ENCODE results near the gene OPRM1. TPM values are rescaled to one million over a fixed set of nuclear protein-coding genes. Genes with fewer than 3 reads are reported as not detected.
"Not testable (repeated sequence)": the region's sequence is repeated elsewhere in the genome, so short reads cannot be mapped to it uniquely, and the experiment has no call there.

The OPRM1 gene
- total RNA-seq, 1 donor from 2014 or later, result not detected

DNA sequence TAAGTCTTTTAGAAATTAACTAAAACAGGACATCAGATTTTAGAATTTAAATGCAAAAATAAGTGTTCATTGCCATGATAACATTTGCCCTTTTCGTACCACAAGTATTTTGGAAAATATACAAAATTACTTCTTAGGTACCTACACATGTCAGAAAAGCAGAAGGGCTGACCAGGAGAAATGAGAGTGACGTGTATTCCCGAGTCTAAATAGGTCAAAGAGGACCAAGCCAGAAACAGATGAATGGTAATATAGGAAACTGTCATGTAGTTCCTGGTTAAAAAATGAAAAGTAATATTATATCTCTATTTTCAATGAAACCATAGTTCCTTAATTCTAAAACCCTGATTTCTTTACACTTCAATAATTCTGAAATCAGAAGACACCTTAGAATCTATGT, 191.4 kb downstream of the OPRM1 start:
- intact Hi-C loops (cut with micrococcal nuclease), result no loop called here
- no peak for DNase-seq
- no peak for ATAC-seq

DNA sequence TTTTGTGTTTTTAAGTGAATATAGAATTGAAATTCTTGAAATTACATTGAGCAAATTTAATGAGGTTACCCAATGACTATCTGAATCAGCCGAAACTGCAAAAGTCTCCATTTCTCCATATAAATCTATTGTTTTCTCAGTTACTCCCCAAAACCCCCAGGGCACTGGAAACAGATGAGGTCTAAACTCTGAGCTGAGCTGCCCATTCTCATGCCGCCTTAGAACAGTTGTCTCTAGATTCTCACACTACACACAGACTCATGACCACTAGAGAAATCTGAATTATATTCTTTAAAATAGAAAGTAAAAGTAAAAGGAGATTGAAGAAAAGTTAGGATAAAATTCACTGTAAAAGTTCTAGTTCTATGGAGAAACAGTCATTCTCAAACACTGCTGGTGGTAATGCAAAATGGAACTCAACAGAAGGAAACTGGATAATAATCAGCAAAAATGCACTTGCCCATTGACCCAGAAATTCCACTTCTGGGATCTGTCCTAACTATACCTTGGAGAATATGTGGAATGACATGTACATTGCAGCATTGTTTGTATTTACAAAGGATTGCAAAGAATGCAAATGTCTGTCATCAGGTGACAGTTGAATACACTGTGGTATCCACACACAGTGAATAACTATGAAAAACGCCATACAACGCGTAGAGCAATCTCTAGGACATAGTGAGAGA, 192.0 kb downstream of the OPRM1 start:
- intact Hi-C loops (cut with micrococcal nuclease), result no loop called here
- DNase-seq (no peak), ATAC-seq (no peak)

GRCh38 chr6:154232013-154232910, 193.2 kb downstream of the OPRM1 start:
- DNase-seq (no peak), ATAC-seq (no peak)
- intact Hi-C loops (cut with micrococcal nuclease), result no loop called here

DNA sequence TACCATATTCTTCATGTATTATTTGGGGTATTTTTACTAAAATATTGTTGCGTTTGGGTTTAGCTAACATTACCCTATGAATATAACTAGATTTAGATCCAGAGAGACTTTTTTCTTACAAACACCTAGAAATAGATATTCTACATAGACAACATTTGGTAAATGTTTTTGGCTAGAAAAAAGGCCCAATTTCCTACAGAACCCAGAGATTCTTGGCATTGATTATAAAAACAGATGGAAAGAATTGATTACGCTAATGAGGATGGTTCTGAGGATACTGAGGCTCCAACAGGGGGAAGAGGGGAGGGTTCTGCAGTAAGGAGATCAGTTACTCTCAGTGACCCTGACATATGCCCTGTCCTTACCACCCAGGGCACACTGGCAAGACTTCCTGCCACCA, 194.3 kb downstream of the OPRM1 start:
- ATAC-seq, result no peak
- no peak for DNase-seq
- intact Hi-C loops (cut with micrococcal nuclease), result no loop called here

GRCh38 chr6:154234019-154234772, 195.2 kb downstream of the OPRM1 start:
- intact Hi-C loops (cut with micrococcal nuclease), result no loop called here
- DNase-seq (no peak), ATAC-seq (no peak)

DNA sequence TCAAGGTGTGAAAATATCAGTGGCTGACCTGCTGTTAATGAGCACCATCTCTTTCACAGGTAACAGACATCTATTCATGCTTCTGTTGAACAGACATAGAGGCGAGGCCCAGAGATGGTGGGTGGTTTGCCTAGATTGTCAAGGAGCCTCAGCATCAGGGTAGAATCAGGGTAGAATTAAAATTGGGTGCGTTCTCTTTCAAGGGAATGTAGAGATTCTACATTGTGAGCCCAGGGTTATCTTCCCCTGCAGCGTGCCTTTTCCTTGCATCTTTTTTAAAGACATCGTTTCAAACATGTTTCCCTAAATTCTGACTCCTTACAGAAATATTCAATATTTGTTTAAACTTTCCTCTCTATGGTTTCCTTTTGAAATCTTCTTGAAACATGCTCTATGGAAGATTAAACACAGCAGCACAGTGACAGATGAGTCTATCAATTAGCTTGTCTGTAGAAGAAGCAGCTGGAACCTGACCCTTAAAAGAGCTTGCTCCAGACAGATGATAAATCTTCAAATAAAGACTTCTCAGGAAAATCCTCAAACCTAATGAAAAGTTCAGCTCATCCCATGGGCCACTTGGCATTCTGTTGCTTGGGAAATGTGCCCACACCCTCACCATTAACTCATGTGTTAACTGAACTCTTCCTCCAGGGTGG, 197.7 kb downstream of the OPRM1 start:
- intact Hi-C loops (cut with micrococcal nuclease), result no loop called here
- ATAC-seq, result no peak

GRCh38 chr6:154238831-154239230, 199.8 kb downstream of the OPRM1 start:
- DNase-seq (no peak), ATAC-seq (no peak)
- intact Hi-C loops (cut with micrococcal nuclease), result no loop called here

More for the DNA sequence above, 197.7 kb downstream of the OPRM1 start:
- no peak for DNase-seq

GRCh38 chr6:154239392-154239791, 200.4 kb downstream of the OPRM1 start:
- intact Hi-C loops (cut with micrococcal nuclease), result no loop called here
- DNase-seq, result no peak
- ATAC-seq, result no peak

- ATAC-seq; intact Hi-C loops (cut with micrococcal nuclease); DNase-seq: not testable (repeated sequence)
These were observed 202.0 kb downstream of the OPRM1 start for GRCh38 chr6:154241061-154241460.

DNA sequence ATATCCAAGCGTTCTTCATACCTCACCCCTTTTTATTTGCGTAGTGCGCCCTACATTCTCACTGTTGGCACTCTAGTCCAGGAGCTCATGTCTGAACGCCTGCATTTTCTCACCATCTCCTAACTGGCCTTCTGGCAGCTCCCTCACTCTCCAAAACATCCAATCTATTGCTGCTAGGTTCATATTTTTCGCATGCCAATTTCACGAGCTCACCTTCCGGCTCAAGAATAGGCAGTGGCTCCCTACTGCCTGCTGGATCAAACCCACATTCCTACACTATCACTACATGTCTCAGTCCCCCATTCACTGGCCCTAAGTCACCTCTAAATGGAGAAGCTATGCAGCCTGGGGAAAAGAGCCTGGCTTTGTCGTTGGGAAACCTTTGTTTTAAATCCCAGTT, 202.5 kb downstream of the OPRM1 start:
- DNase-seq, result no peak
- ATAC-seq, result peak; percentile 22
- intact Hi-C loops (cut with micrococcal nuclease), result no loop called here

DNA sequence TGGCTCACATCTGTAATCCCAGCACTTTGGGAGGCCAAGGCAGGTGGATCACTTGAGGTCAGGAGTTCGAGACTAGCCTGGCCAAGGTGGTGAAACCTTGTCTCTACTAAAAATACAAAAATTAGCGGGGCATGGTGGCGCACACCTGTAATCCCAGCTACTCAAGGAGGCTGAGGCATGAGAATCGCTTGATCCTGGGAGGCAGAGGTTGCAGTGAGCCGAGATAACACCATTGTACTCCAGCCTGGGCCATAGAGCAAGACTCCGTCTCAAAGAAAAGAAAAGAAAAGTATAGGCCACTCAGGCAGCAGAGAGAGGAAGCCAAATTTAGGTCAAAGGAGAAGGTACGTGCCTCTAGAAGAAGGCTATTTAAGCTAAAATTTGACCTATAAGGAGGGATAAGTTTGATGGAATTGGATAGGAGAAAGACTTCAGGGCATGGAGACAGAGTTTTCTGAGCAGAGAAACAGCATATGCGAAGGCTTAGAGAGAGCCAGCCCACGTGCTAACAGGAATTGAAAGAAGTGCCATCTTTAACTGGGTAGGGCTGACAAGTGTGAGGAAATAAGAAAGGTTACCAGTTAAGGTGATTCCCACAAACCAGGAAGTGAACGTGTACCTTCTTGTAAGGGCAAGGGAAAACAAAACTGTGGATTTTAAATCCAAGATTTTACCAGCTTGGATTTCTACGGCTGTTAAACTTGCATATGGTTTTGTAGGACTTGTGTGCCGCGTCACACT, 203.7 kb downstream of the OPRM1 start:
- no peak for ATAC-seq
- intact Hi-C loops (cut with micrococcal nuclease), result no loop called here

GRCh38 chr6:154243793-154244750, 205.0 kb downstream of the OPRM1 start:
- DNase-seq (no peak), ATAC-seq (peak; percentile 45)
- intact Hi-C loops (cut with micrococcal nuclease), result no loop called here

More for the DNA sequence above, 203.7 kb downstream of the OPRM1 start:
- no peak for DNase-seq

DNA sequence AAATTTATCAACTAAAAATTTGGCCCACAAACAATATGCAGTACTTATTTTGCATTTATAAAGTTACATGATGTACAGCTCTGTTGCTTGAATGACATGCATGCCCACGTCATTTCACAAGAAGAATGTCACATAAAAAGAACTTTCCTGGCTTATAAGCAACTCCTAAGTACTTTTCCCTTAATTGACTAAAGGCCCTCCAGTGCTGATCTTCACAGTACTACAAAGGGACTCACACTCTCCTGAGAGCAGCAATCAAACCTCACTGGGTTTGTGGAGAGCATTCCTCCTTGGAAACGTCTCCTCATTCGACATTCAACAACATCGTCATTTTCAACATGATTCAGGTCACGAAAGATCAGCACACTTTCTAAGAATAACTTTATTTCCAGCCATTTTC, 206.5 kb downstream of the OPRM1 start:
- DNase-seq (no peak), ATAC-seq (no peak)
- intact Hi-C loops (cut with micrococcal nuclease), result no loop called here

- no peak for ATAC-seq
- intact Hi-C loops (cut with micrococcal nuclease), result no loop called here
- DNase-seq, result no peak
These were observed 207.7 kb downstream of the OPRM1 start for GRCh38 chr6:154246723-154247118.

DNA sequence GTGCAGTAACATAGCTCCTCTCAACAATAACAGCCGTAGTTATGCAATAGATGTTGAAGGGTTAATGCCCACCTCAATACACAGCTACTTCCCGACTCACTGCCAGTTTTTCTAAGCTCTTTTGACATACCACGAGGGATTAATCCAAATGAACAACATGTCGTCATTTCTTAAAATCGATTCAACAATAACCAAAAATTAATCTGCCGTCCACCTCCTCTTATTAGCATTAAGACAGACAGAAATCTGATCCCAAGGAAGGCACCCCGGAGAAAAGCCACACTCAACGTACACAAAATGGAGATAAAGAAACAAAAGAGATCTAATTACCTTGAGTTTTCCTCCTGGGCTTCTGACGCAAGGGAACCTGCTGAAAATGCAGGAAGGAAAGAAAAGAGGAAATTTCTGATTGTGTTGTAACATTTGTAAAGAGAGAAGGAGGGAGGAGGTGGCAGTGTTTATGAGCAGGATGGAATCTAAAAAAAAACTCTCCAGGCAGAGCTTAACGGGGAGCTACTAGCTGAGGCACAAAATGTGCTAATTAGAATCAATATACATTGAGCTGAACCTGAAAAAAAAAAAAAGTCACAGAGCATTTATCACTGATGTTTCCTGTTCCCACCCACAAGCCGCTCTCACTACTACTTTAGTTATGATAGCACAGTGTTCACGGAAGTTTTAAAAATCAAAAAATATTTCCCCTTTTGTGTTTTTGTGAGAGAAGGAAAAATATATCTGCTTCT, 208.2 kb downstream of the OPRM1 start:
- ATAC-seq, result no peak
- no peak for DNase-seq
- intact Hi-C loops (cut with micrococcal nuclease), result no loop called here

DNA sequence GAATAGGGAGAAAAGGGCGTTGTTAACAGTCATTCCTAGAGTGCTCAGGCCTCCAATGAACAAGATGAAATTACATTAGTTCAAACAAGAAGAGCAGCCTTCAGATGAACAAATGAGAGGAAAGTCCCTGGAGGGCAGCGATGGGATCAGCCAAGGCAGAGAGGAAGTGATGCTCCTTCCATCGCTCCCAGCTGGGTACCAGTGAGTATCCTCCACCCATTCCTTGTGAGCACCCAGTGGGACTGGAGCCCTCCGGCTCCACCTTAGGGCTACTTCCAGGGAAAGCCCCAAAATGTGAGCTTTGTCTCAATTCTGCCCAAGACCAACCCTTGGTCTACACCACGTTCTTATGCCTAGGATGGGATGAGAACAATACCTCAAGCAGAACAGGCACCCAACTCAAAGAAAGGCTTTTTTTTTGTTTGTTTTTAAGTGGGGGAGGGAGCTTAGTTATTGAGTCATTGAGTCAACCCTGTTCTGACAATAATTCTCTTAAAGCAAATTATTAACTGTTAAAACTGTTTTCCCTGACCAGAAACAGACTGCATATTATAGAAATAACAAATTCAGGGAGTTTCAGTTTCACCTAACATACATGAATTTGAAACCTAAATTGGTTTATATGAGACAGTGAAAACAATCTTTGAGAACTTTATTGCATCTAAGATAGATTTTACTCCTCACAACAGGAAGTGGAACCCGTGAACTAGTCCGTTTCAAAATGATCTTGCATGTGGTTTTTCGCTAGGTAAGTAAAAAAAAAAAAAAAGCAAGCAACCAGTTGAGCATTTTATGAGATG, 210.7 kb downstream of the OPRM1 start:
- no peak for ATAC-seq
- DNase-seq, result no peak
- intact Hi-C loops (cut with micrococcal nuclease), result no loop called here

Measured in left ventricle myocardium superior (tissue), 1 donor.